WTC11 (cell line): ENCODE data around the gene SHC3. TPM values are rescaled to one million over a fixed set of nuclear protein-coding genes. Genes with fewer than 3 reads are reported as not detected.

Experiments used
- ATAC-seq: fragments of 200-7000 bp; cut with Tn5 transposase; 2 replicates; pipeline ENCODE4 v1.10.0; 2021; ENCODE audit warnings: mild to moderate bottlenecking, moderate library complexity
- CTCF ChIA-PET: fragments of 300-600 bp; sonication (Branson Sonifier 250); formaldehyde crosslinking; loops from one replicate; lab custom pipeline; 2021; ENCODE audit warnings: antibody characterized with exemption; lab: Charles Lee
- POLR2A ChIA-PET: fragments of 350-600 bp; sonication (Branson Sonifier 250); formaldehyde crosslinking; loops from one replicate; lab custom pipeline; 2021; ENCODE audit warnings: antibody characterized with exemption; lab: Charles Lee
- DNase-seq: peaks from one replicate; pipeline ENCODE4 v3.0.0; 2021; ENCODE audit warnings: low spot score
- H3K27ac Mint-ChIP-seq: 2 replicates; pipeline ENCODE4 v1.8.0; 2021; ENCODE audit warnings: mixed read lengths
- H3K27me3 Mint-ChIP-seq: 2 replicates; pipeline ENCODE4 v1.8.0; 2021; ENCODE audit warnings: low read depth, mild to moderate bottlenecking, moderate library complexity, mixed read lengths
- H3K36me3 Mint-ChIP-seq: 2 replicates; pipeline ENCODE4 v1.8.0; 2021; ENCODE audit warnings: mixed read lengths
- H3K4me1 Mint-ChIP-seq: 2 replicates; pipeline ENCODE4 v1.8.0; 2022; ENCODE audit warnings: mixed read lengths
- H3K4me3 Mint-ChIP-seq: 2 replicates; pipeline ENCODE4 v1.8.0; 2021; ENCODE audit warnings: mild to moderate bottlenecking, moderate library complexity, mixed read lengths
- H3K9me3 Mint-ChIP-seq: 2 replicates; pipeline ENCODE4 v1.8.0; 2021; ENCODE audit warnings: mixed read lengths
- CDX4 ChIP-seq: fragments of 250-450 bp; sonication (Bioruptor Pico); IDR thresholded peaks from 2 replicates; pipeline ENCODE4 v1.9.0; 2021; ENCODE audit warnings: moderate library complexity, mild to moderate bottlenecking, inconsistent platforms, borderline replicate concordance
- CTCF ChIP-seq: fragments of 200-600 bp; IDR thresholded peaks from 2 replicates; pipeline ENCODE4 v1.8.0; 2022; ENCODE audit warnings: antibody characterized with exemption
- E2F1 ChIP-seq: sonication (generic); formaldehyde crosslinking; IDR thresholded peaks from 2 replicates; pipeline ENCODE4 v1.8.0; 2022; ENCODE audit warnings: mild to moderate bottlenecking, missing genetic modification reagents
- E2F5 ChIP-seq: sonication (generic); formaldehyde crosslinking; IDR thresholded peaks from 2 replicates; pipeline ENCODE4 v1.8.1; 2022; ENCODE audit warnings: mild to moderate bottlenecking, moderate library complexity, missing genetic modification reagents
- ESRRA ChIP-seq: sonication (generic); formaldehyde crosslinking; IDR thresholded peaks from 2 replicates; pipeline ENCODE4 v1.8.1; 2022; ENCODE audit warnings: mild to moderate bottlenecking, missing genetic modification reagents, borderline replicate concordance
- FOXP1 ChIP-seq: sonication (generic); formaldehyde crosslinking; IDR thresholded peaks from 2 replicates; pipeline ENCODE4 v1.8.0; 2022; ENCODE audit warnings: missing genetic modification reagents, mild to moderate bottlenecking, moderate library complexity, borderline replicate concordance
- PRRX2 ChIP-seq: fragments of 250-450 bp; sonication (Bioruptor Pico); IDR thresholded peaks from 2 replicates; pipeline ENCODE4 v1.8.0; 2021; ENCODE audit warnings: mild to moderate bottlenecking
- SMAD4 ChIP-seq: sonication (generic); formaldehyde crosslinking; IDR thresholded peaks from 2 replicates; pipeline ENCODE4 v1.8.0; 2022; ENCODE audit warnings: mild to moderate bottlenecking, missing genetic modification reagents
- SOX15 ChIP-seq: fragments of 250-450 bp; sonication (Bioruptor Pico); IDR thresholded peaks from 2 replicates; pipeline ENCODE4 v1.9.0; 2021; ENCODE audit warnings: mild to moderate bottlenecking
- STAT6 ChIP-seq: sonication (generic); formaldehyde crosslinking; conservative IDR thresholded peaks from 2 replicates; pipeline ENCODE4 v1.8.1; 2023; ENCODE audit warnings: mild to moderate bottlenecking, low read depth, missing genetic modification reagents, moderate library complexity
- ZBTB21 ChIP-seq: sonication (generic); formaldehyde crosslinking; IDR thresholded peaks from 2 replicates; pipeline ENCODE4 v1.8.1; 2023; ENCODE audit warnings: mild to moderate bottlenecking, missing genetic modification reagents, borderline replicate concordance
- ZNF232 ChIP-seq: sonication (generic); formaldehyde crosslinking; IDR thresholded peaks from 2 replicates; pipeline ENCODE4 v1.8.0; 2022; ENCODE audit warnings: mild to moderate bottlenecking, missing genetic modification reagents
- ZNF512 ChIP-seq: sonication (generic); formaldehyde crosslinking; IDR thresholded peaks from 2 replicates; pipeline ENCODE4 v1.8.1; 2022; ENCODE audit warnings: missing genetic modification reagents, borderline replicate concordance
- ZNF532 ChIP-seq: fragments of 250-450 bp; sonication (Bioruptor Pico); IDR thresholded peaks from 2 replicates; pipeline ENCODE4 v1.9.0; 2021; ENCODE audit warnings: mild to moderate bottlenecking, borderline replicate concordance
- ZSCAN18 ChIP-seq: fragments of 250-450 bp; sonication (Bioruptor Pico); IDR thresholded peaks from 2 replicates; pipeline ENCODE4 v2.1.2; 2022; ENCODE audit warnings: mild to moderate bottlenecking, moderate library complexity
- total RNA-seq: library from RNA; stranded (reverse); gene quantifications from 3 replicates; pipeline ENCODE4 v1.2.3, GENCODE V29; 2021

Gene SHC3
- total RNA-seq, 1 experiment from 2014 or later, result 4.9 TPM

- DNase-seq (no peak), ATAC-seq (peak; percentile 2)
- H3K9me3 Mint-ChIP-seq, result no peaks in the 10 kb centered on the region
- no peaks in the 10 kb centered on the region for H3K36me3 Mint-ChIP-seq
- peaks cover 53% of the 10 kb centered on the region for H3K4me1 Mint-ChIP-seq
- TF ChIP-seq E2F1 (CRISPR knock-in tag) (no peak), ZNF232 (CRISPR knock-in tag) (0 out of 2 replicates have a peak, but pooled peaks have one; percentile 49)
- H3K27me3 Mint-ChIP-seq, result peaks cover 22% of the 10 kb centered on the region
- CTCF ChIA-PET, result interaction anchor here (0.8 to 1.7 kb wide), 2 partner anchors 82 to 99 kb away, joined by 3 to 7 read pairs; no protein-coding TSS in a partner anchor
- H3K4me3 Mint-ChIP-seq, result peak overlapping the region; percentile 69
- POLR2A ChIA-PET, result interaction anchor here (1.8 kb wide), 1 partner anchor 131 kb away, joined by 5 read pairs; no protein-coding TSS in a partner anchor
- peak overlapping the region; percentile 99 for H3K27ac Mint-ChIP-seq
Measured at GRCh38 chr9:89179540-89179894, 899 bp upstream of the SHC3 start.

- Mint-ChIP-seq H3K27ac (peak overlapping the region; percentile 85), H3K36me3 (no peaks in the 10 kb centered on the region), H3K27me3 (peaks cover 22% of the 10 kb centered on the region), H3K4me1 (peaks cover 54% of the 10 kb centered on the region), H3K4me3 (peak overlapping the region; percentile 69), H3K9me3 (no peaks in the 10 kb centered on the region)
- DNase-seq (no peak), ATAC-seq (no peak)
- no peak for TF ChIP-seq ZNF532 (CRISPR knock-in tag)
- TF ChIP-seq SMAD4 (CRISPR knock-in tag), result no peak
- no peak for TF ChIP-seq CTCF
- no peak for TF ChIP-seq ZSCAN18 (CRISPR knock-in tag)
- TF ChIP-seq ESRRA (CRISPR knock-in tag), result no peak
- no peak for TF ChIP-seq CDX4 (CRISPR knock-in tag)
- TF ChIP-seq PRRX2, result no peak
- TF ChIP-seq ZNF512, result no peak
- TF ChIP-seq ZBTB21, result no peak
- no peak for TF ChIP-seq SOX15 (CRISPR knock-in tag)
- TF ChIP-seq STAT6, result no peak
- TF ChIP-seq E2F5, result no peak
- no peak for TF ChIP-seq FOXP1 (CRISPR knock-in tag)
- ChIA-PET POLR2A (interaction anchor here (1.8 kb wide), 1 partner anchor 131 kb away, joined by 5 read pairs; no protein-coding TSS in a partner anchor), CTCF (interaction anchor here (0.8 to 1.7 kb wide), 2 partner anchors 82 to 100 kb away, joined by 3 to 7 read pairs; no protein-coding TSS in a partner anchor)
Measured at GRCh38 chr9:89178830-89179539, 367 bp upstream of the SHC3 start.
